ENCODE measurements around the gene SRRM3. TPM values are rescaled to one million over a fixed set of nuclear protein-coding genes. Genes with fewer than 3 reads are reported as not detected.

The SRRM3 gene
- total and polyA plus RNA-seq, 9 of the 15 experiments (the other 6 are each of a cell fraction or from before 2014, with no cell fraction given) = 0.04 to 0.91 (median 0.46) TPM; not detected in 2

GRCh38 chr7:76302347-76303201 is 100.9 kb downstream of the SRRM3 start, which contains the start of gene HSPB1 (continued):
- TF ChIP-seq ZNF512 (tag; IDR thresholded peaks at IDR 0.05) (no peak), SOX6 (IDR thresholded peaks at IDR 0.05) (peak; percentile 49; the same call in 1 of the 2 replicates), FOXJ2 (tag; IDR thresholded peaks at IDR 0.05) (no peak), ZBTB9 (CRISPR knock-in tag; IDR thresholded peaks at IDR 0.05) (peak; percentile 43; the same call in 1 of the 2 replicates), PTRF (tag; IDR thresholded peaks at IDR 0.05) (no peak), E2F6 (IDR thresholded peaks at IDR 0.05; ENCODE audit: borderline replicate concordance in 1 of 2, extremely low read depth in 1 of 2, insufficient read depth in 1 of 2, insufficient read length in 1 of 2, low read depth in 1 of 2, low read length in 1 of 2, poor library complexity in 1 of 2, severe bottlenecking in 1 of 2) (peak; percentile 34 to 77), NR4A1 (CRISPR knock-in tag; IDR thresholded peaks at IDR 0.05) (0 out of 2 replicates have a peak, but pooled peaks have one; percentile 58), NR4A1 (tag; IDR thresholded peaks at IDR 0.05) (no peak; the same call in 1 of the 2 replicates), NCOA4 (IDR thresholded peaks at IDR 0.05; ENCODE audit: partially characterized antibody) (no peak), SMARCE1 (IDR thresholded peaks at IDR 0.05) (0 out of 2 replicates have a peak, but pooled peaks have one; percentile 14), BRD9 (IDR thresholded peaks at IDR 0.05; ENCODE audit: low read depth, partially characterized antibody) (no peak), THAP7 (CRISPR knock-in tag; IDR thresholded peaks at IDR 0.05) (peak; percentile 44; the same call in 1 of the 2 replicates), CCAR2 (IDR thresholded peaks at IDR 0.05; ENCODE audit: low read depth, low read length) (no peak), ATF2 (CRISPR knock-in tag; IDR thresholded peaks at IDR 0.05) (no peak), NFXL1 (CRISPR knock-in tag; IDR thresholded peaks at IDR 0.05) (no peak), ZNF324 (CRISPR knock-in tag; IDR thresholded peaks at IDR 0.05) (no peak), CREM (IDR thresholded peaks at IDR 0.05; ENCODE audit: low read depth) (peak; percentile 24), BDP1 (IDR thresholded peaks at IDR 0.05; ENCODE audit: insufficient read depth, insufficient read length) (no peak), FOSL1 (tag; conservative IDR thresholded peaks at IDR 0.05) (0 out of 2 replicates have a peak, but pooled peaks have one; percentile 8), ARNT (IDR thresholded peaks at IDR 0.05) (no peak), ZNF23 (CRISPR knock-in tag; IDR thresholded peaks at IDR 0.05) (0 out of 2 replicates have a peak, but pooled peaks have one; percentile 46), NR1H2 (CRISPR knock-in tag; IDR thresholded peaks at IDR 0.05) (no peak)

All from K562 (cell line).